Measurements from ENCODE around the gene SLC16A4. TPM values are rescaled to one million over a fixed set of nuclear protein-coding genes. Genes with fewer than 3 reads are reported as not detected.
A peak's percentile ranks its signal among the peaks of the same experiment; 100 is the strongest.

Gene SLC16A4
- total RNA-seq, 4 donors from 2014 or later, result 10.5 to 16.9 (median 15.2) TPM

- Histone ChIP-seq H3K4me1 (peaks cover 3 to 24% (median 3%) of the 10 kb centered on the region in 3 donors), H3K9me3 (no peaks in the 10 kb centered on the region), H3K27ac (no peak overlapping the region), H3K4me3 (no peak overlapping the region), H3K27me3 (no peaks in the 10 kb centered on the region), H3K36me3 (peaks cover 0 to 48% of the 10 kb centered on the region in 2 donors)
- WGBS, 2 donors (ENCODE audit: low coverage in 1 of 2), result 90 to 92% methylated on average over 2 to 3 of the region's 3 CpGs
- TF ChIP-seq EP300 (IDR thresholded peaks at IDR 0.05) (no peak), POLR2A (IDR thresholded peaks at IDR 0.05) (no peak), CTCF (IDR thresholded peaks at IDR 0.05) (no peak), POLR2AphosphoS5 (IDR thresholded peaks at IDR 0.05) (no peak)
- no peak for ATAC-seq
Measured at GRCh38 chr1:110394493-110394820, 3.6 kb upstream of the SLC16A4 start.

GRCh38 chr1:110393691-110394492 is 3.1 kb upstream of the SLC16A4 start:
- TF ChIP-seq POLR2A (IDR thresholded peaks at IDR 0.05), result no peak
- no peak for TF ChIP-seq CTCF (IDR thresholded peaks at IDR 0.05)
- TF ChIP-seq EP300 (IDR thresholded peaks at IDR 0.05), result no peak
- TF ChIP-seq POLR2AphosphoS5 (IDR thresholded peaks at IDR 0.05), result no peak
- ATAC-seq, result no peak
- Histone ChIP-seq H3K27ac (no peak overlapping the region), H3K36me3 (peaks cover 0 to 47% of the 10 kb centered on the region in 2 donors), H3K4me3 (no peak overlapping the region), H3K27me3 (no peaks in the 10 kb centered on the region), H3K9me3 (no peaks in the 10 kb centered on the region), H3K4me1 (peaks cover 3 to 30% (median 5%) of the 10 kb centered on the region in 3 donors)
- WGBS, 2 donors (ENCODE audit: low coverage in 1 of 2), result 40 to 63% methylated on average over 3 of the region's 3 CpGs

- Histone ChIP-seq H3K4me3 (no peak overlapping the region), H3K27me3 (no peaks in the 10 kb centered on the region), H3K4me1 (peaks cover 3 to 34% (median 5%) of the 10 kb centered on the region in 3 donors), H3K9me3 (no peaks in the 10 kb centered on the region), H3K27ac (no peak overlapping the region), H3K36me3 (peaks cover 0 to 47% of the 10 kb centered on the region in 2 donors)
- WGBS, 2 donors (ENCODE audit: low coverage in 1 of 2), result 46 to 66% methylated on average over 2 of the region's 2 CpGs
- no peak for ATAC-seq
- TF ChIP-seq POLR2A (IDR thresholded peaks at IDR 0.05) (no peak), POLR2AphosphoS5 (IDR thresholded peaks at IDR 0.05) (peak; percentile 5), CTCF (IDR thresholded peaks at IDR 0.05) (no peak), EP300 (IDR thresholded peaks at IDR 0.05) (no peak)
Measured at GRCh38 chr1:110393286-110393685, 2.5 kb upstream of the SLC16A4 start.

- Histone ChIP-seq H3K27me3 (no peaks in the 10 kb centered on the region), H3K4me3 (peak overlapping the region; percentile 34 to 44), H3K36me3 (peaks cover 0 to 40% of the 10 kb centered on the region in 2 donors), H3K4me1 (peaks cover 3 to 34% (median 5%) of the 10 kb centered on the region in 3 donors), H3K9me3 (no peaks in the 10 kb centered on the region), H3K27ac (peak overlapping the region; percentile 68 to 77 (median 76))
- TF ChIP-seq POLR2AphosphoS5 (IDR thresholded peaks at IDR 0.05) (peak; percentile 59), EP300 (IDR thresholded peaks at IDR 0.05) (no peak), POLR2A (IDR thresholded peaks at IDR 0.05) (no peak), CTCF (IDR thresholded peaks at IDR 0.05) (no peak)
- 39 to 50% methylated on average over 6 of the region's 6 CpGs for WGBS, 2 donors (ENCODE audit: low coverage in 1 of 2)
- peak; percentile 88 for ATAC-seq
Measured at GRCh38 chr1:110390096-110390495, 730 bp downstream of the SLC16A4 start.

Measured in gastroesophageal sphincter (tissue), 4 donors.